HG02870 (cell line): Measurements from ENCODE around the gene GSC.

Experiments used
- ATAC-seq: cut with Tn5 transposase; IDR thresholded peaks from one replicate; pipeline ENCODE4 v1.9.1; 2021; ENCODE audit warnings: mild to moderate bottlenecking, moderate library complexity; ENCODE audit not compliant: unreplicated experiment

The GSC gene

DNA sequence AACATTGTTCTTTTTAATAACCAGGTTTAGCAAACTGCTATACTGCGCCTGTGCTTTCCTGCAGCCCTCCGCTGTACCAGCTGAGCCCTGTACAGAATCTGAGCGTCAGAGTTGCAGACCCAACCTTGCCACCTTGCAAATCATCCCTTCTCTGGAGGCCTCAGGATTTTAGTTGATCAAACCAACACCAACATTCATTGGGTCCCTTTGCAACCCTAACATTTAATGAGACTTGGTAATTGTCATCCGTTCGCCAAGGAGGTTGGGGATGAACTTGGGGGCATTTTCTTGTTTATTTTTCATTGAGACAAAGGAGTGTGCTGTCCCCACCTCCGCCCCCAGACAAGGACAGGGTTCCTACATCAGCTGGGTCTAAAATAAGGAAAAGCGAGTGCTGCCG lies 2.6 kb upstream of the GSC start:
- ATAC-seq, result no peak

DNA sequence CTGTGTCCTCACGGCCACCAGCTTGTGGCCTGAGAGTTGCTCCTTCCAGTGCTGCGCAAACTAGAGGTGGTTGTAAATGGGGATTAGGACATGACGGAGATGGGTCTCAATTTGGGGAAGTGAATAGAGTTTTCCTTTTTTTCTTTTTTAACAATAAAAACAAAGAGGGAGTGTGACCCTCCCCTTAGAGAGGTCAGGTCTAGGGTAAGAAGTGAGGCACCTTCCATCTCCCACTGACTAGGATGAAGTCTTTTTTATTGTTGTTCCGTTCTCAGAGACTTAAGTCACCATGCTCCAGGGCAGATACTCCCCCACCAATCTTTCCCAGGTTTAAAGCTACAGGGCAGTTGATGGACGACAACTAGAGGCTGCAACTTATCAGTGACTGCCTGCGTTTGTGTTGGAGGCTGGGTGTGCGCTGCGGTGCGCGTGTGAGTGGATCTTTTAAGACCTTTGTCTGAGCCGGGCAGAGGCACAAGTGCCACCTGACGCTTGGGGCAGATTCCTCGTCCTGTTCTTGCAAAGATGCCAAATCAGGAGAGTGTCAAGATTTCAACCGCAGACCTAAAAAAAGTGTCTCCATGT lies 2.1 kb upstream of the GSC start:
- no peak for ATAC-seq

DNA sequence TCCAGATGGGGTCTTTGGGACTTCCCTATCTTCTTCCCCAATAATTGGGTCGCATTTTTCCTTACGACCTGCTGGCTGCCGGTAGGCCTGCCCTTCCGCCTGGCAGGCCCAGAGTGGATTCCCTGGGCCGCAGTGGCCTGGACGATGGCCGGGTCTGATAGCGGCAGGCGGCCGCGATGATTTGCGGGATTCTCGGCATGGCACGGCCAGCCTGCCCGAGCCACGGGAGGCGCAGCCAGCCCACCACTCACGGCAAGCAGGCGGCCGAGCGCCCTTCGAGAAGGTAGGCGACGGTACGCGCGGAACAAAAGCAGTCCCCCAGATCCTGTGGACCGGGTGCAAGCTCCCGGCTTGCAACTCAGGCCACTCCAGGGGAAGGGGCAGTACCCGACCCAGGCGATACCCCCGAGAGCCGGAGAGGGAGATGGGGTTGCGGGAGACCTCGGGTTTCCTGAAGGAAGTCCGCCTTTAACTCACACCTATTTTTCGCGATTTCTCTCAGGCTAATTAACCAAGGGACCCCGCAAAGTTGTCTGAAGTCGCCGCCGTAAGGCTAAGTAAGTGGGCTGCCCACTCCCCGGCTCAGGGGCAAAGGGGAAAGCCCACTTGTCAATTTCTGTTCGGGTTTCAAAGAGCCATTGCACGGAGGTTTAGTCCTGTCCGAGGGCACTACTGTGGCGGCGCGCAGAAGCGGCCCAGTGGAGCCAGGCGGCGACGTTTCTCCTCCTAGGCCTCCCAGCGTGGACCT lies 1.4 kb upstream of the GSC start:
- no peak for ATAC-seq

DNA sequence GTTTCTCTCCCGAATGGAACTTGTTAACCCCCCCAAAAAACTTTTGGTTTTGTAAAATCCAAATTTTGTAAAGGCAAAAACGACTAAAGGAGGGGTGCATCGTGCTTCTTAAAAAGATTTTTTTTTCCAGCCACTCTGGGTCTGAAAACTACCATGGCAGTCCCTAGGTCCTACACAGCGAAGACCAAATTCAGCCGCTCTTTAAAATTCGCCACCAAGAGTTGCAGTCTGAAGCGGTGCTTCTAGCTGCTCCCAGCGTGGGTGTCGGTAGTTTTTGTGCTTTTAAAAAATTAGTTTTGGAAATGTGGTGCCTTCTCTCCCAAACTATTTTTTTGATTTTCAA lies 873 bp upstream of the GSC start:
- ATAC-seq, result no peak

DNA sequence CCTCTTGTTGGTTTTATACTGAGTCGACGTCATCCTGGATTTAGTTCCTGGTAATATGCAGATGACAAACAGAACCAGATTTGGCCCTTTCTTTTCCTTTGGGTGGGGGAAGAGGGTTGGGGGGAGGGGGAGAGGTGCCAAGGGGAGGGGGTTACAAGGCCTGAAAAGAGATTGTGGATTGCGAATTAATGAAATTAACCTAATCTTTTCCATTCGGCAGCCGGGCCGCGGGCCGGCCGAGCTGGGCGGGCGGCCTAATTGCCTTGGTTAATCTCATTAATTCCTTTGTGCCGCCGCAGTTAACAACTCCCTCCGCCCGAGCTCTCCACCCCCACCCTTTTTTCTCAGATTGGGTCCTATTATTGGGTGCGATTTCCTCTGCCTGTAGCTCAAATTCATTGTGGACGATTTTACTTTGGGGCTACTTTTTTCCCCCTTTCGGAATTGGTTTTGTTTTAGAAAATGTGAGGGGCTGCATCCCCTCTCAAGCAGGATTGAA lies 387 bp upstream of the GSC start:
- ATAC-seq, result no peak

DNA sequence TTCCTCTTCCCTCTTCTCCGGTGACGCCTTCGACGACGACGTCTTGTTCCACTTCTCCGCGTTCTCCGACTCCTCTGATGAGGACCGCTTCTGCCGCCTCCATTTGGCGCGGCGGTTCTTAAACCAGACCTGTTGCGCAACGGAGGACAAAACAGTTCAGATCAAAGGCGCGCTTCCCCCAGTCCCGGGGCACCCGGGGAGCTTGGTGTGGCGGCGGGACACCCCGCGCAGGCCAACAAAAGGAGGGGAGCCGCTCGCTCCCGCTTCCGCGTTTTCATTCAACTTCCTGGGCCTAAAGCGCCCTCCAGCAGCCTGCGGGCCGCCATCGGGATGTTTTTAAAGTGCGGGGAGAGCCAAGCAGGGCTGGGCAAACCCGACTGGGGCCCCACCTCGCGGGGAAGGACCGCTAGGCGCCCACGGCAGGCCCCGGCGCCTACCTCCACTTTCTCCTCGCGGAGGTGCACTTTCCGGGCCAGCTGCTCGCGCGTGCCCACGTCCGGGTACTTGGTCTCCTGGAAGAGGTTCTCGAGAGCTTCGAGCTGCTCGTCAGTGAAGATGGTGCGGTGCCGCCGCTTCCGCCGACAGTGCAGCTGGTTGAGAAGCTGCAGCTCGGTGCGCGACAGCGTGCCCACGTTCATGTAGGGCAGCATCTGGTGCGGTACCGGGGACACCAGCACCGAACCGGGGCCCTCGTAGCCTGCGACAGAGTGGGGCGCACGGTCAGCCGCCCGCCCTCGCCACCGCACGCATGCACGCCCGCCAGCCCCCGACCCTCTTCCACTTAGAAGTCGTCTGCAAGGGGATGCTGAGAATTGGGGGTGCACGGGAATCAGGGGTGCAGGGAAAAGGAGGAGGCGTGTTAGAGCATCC lies 1.2 kb downstream of the GSC start:
- no peak for ATAC-seq

DNA sequence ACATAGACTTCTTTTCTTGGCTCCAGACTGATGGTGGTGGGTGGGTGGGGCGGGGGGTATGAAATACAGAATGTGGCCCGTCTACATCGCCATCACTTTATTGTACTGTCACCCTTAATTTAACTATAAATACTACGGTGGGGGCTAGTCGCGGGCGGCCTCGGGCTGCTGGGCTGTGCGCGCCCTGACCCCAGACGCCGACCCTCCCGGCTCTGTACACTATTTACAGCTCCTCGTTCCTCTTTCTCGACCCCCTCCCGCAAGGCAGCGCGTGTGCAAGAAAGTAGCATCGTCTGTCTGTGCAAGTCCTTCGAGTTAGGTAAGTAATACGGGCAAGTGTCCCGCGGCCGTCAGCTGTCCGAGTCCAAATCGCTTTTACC lies 1.8 kb downstream of the GSC start:
- no peak for ATAC-seq

DNA sequence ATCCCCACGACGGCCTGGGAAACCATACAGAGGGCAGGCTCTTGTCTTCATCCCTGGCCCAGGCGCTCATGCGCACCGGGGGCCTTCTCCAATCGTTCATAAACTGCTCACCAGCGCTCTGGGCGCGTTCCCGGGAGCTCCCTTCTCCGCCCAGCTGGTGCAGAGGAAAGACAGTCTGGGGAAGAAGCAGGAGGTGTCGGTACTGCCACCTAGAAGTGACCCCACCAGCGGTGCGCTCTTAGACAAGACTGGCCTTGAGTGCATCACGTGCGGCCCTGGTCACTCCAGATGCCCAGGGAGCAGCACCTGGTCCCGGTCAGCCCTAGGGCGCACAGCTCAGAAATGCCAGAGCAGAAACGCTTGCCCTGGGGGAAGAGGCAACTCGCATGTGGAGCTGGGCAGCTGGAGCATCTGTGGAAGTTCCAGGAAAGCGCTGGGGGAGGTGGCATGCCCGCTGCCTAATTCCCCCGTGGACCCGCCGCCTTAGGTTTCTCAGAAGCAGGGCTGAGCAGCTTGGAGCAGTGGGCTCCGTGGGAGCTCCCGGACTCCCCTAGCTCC lies 2.5 kb downstream of the GSC start:
- ATAC-seq, result no peak

DNA sequence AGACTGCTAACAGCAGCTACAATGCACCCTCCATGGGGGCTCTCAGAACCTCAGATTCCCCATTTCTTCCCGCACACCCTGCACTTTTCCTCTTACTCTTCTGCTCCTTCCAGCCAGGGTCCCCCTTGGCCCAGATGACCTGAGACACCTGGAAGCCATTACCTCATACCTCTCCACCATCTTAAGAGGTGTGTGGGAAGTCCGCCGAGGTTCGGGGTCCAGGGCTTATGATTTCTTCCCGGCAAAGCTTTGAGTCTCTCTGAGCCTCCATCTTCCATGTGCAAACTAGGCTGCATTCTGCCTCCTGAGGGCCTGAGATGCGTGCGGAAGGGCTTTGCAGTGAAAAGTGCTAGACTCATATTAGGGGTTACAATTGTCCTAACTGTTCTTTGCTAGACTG lies 5.3 kb downstream of the GSC start:
- ATAC-seq, result no peak

DNA sequence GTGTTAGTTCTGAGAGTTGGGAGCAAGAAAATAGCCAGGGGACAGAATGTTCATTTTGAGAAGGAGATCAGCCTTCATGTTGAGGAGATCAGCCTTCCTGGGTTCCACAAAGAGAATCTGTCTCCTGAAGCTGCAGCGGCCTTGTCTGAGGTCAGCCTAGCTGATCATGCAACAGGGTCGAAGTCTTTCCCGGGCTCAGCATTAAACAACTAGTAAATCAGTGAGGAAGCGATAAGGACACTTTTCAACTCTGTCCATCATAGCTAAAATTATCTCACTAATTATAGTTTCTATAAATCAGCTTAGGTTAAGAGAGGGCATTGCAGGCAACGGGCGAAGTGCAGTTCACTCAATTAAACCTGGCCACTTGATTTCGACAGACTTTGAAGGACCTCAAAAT lies 7.5 kb downstream of the GSC start:
- no peak for ATAC-seq

DNA sequence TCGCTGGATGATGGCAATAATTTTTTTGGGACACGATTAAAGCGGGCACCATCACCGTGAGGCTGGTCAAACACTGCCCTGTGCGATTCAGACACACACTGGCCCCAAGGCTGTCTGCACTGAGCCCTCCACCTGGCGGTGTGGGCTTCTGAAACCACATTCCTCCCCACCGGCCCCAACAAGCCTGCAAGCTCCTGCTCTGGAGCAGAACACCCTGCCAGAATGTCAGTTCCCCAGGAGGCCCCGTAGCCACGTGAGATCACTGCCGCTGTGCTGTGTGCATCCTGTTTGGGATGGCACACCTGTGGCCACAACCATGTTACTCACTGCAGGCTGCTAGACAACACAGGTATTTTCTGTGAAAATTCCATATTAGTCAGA lies 7.9 kb downstream of the GSC start:
- ATAC-seq, result no peak

DNA sequence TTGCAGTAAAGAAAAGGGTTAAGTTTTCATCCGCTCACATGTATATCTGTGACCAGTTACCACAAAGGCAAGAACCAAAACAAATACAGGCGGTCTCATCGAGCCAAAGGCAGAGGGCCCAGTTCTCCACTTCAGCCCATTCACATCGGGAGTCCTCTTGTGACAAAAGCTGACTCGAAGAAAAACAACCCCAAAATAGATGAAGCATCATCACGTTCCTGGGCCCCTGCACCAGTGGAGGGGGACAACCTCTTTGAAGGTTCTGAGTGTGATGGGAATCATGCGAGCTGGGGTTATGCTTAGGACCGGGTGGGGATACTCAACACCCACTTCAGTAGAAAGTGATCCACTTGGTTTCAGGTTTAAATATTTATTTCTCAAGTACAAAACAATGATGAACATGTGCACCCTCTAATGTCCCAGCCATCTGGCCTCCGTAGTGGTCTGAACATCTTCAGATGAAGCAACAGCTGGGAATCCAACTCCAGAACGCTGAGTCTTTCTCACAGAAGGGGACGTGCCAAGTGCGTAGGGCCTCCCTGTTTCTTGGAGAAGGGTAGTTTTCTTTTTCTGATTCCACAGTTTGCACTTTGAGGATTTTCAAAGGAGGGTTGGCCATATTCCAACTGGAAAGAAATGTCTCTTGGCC lies 8.4 kb downstream of the GSC start:
- no peak for ATAC-seq

DNA sequence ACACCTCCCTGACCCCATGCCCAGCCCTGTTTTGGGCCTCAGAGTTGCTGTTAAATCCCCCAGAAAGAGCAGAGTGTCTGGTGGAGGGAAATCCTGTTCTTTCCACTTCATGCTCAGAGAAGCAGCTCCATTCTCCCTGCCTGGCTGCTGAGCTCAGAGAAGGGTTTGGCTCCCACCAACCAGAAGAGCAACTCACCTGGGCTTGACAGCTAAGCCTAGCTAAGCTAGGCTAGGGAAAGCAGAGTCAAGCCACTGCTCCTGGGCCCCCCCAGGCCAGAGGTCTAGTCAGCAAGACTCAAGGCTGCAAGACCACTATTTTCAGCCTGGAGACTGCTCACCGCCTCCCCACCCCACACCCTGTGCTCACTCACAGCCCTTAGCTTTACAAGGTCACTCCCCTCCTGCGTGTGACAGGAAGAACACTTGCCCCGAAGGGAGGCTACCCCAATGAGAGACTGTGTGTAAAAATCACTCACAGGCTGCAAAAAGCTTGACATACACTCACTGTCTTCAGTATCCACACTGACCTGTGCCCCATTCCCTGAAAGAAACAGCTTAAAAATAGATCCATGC lies 13.5 kb downstream of the GSC start:
- no peak for ATAC-seq

DNA sequence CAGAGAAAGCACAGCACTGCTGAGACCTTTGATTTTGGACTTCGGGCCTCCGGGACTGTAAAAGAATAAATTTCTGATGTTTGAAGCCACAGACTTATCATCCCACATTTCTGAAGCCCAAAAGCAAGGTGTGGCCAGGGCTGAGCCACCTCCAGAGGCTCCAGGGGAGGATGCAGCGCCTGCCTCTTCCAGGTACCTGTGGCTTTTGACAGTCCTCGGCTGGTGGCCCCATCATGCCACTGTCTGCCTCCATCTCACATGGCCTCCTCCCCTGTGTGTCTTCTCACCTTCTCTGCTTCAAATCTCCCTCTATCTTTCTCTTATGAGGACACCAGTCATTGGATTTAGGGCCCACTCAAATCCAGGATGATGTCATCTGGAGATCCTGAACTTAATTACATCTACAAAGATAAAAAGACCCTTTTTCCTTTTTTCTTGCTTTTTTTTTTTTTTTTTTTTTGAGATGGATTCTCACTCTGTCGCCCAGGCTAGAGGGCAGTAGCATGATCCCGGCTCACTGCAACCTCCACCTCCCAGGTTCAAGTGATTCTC lies 15.4 kb downstream of the GSC start:
- ATAC-seq, result no peak

DNA sequence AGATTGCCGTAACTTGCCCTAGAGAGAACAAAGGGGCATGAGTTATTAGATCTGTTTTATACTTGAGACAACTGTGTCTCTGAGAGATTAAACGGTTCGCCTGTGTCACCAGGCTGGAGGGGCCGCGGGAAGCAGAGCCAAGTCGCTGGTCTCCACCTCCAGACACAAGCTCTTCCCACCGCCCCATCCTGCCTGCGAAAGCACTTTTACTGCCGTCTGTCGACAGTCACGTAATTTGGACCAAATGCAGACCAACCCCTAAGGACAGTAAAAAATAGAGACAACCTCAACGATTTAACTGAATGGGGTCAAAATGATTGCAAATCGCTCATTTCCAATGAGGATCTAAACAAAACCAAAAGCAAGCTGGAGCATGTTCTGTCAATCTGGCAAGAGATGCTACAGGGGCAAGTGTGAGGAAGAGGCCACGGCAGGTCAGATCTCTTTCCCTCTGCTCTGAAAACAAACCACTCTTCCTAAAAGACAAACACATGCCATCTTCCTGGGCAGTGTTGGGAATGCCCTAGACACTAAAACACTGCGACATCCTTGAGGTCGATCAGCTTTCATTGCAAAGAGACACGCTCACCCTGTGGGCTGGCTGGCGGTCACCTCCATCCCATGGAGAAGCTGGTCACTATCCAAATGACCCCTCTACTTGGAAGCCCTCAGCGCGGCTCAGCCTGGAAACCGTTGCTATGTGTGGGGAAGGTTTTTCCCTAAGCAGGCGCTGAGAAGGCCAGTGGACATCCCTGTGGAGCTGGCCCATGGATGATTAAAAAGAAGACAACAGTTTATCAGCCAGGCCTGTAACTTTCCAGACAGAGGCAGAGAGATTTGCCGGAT lies 17.1 kb downstream of the GSC start:
- no peak for ATAC-seq

DNA sequence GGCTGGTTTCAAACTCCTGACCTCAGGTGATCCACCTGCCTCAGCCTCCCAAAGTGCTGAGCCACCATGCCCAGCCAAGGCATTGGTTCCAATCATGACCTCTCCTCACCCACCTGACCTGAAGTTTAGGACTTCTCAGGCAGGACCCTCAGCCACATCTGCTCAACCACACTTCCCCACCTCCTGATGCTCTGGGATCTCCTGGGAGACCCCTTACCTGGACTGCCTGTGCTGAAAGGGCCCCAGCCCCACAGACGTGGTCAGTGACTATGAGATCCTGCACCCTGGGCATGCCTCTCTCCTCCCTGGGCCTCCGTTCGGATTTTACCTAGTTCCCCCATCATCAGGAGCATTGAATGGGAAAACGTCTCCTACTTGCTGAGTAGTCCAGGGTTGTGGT lies 18.0 kb downstream of the GSC start:
- no peak for ATAC-seq

DNA sequence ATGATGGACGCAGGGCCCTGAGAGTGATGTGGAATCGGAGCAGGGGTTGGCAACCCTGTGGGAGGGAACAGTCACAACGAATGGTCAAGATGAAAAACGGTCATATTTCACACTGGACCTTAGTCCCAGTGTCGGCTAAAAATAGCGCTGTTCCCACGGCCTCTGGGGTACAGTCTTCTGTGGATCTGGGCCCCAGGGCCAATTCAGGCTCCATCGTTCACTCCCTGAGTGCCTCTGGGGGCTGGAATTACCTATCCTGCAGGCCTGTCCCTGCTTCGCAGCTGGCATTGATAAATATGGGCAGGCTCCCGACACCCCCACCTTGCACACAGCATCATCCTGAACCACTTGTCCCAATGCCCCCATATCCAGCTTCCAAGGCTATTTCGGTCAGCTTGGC lies 18.6 kb downstream of the GSC start:
- ATAC-seq, result no peak

DNA sequence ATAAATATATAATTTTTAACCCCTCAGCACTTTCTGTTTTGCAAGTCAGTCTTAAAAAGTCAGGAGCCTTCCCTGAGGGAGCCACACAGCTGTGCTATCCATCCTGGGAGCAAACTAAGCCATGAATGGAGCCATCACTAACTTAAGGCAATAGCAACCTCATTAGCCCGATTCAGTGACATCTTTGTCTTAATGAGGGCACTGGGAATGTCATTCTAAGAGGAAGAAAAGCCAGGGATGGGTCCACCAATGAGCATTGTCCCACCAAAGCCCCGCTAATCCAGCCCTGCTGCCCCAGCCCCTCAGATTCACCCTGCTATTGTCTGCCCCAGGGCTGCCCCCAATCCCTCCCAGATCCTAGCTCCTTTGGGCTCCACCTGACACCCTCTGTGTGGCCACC lies 19.5 kb downstream of the GSC start:
- ATAC-seq, result no peak

DNA sequence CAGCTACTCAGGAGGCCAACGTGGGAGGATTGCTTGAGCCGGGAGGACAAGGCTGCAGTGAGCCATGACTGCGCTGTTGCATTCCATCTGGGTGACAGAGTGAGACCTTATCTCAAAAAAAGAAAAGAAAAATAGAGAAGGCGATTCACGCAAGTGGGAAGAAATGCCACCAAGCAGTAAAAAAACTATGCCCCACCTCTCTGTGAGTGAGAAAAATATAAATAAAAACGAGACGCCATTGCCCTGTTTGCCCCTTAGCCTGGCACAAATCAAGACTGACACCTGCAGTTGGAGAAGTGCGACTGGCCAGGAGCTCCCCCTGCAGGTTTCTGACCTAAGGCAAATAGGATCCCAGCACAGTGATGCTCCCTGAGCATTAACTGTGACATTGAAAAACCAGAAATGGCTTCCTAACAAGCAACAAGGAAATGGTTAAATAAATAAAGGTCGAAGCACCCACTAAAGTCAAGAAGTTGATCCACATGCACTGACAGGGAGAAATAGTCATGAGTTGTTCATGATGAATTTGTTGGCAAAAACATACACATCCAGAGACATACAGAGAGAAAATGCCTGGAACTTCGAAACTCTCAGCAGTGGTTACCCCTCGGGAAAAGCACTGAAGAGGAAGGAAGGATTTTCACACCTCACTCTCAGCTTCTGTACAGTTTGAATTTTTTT lies 21.1 kb downstream of the GSC start:
- no peak for ATAC-seq
